GM18505 (cell line): ENCODE measurements around the gene ZNF319.

Experiments used
- ATAC-seq: cut with Tn5 transposase; IDR thresholded peaks from one replicate; pipeline ENCODE4 v1.9.1; 2021; ENCODE audit not compliant: unreplicated experiment
- POLR2A ChIP-seq: IDR thresholded peaks from 4 replicates; pipeline ENCODE4 v1.6.1; 2011; ENCODE audit warnings: borderline replicate concordance; ENCODE audit not compliant: insufficient read depth, insufficient read length; ENCODE audit errors: extremely low read depth

The ZNF319 gene

GRCh38 chr16:58042001-58042885 lies 41.8 kb upstream of the ZNF319 start:
- ATAC-seq = no peak
- no peak for TF ChIP-seq POLR2A

GRCh38 chr16:58041628-58041955 lies 41.1 kb upstream of the ZNF319 start:
- no peak for ATAC-seq
- no peak for TF ChIP-seq POLR2A

GRCh38 chr16:58040945-58041627 lies 40.6 kb upstream of the ZNF319 start:
- TF ChIP-seq POLR2A = no peak
- no peak for ATAC-seq

GRCh38 chr16:58040496-58040846 lies 40.0 kb upstream of the ZNF319 start:
- no peak for ATAC-seq

GRCh38 chr16:58039829-58040495 lies 39.5 kb upstream of the ZNF319 start:
- no peak for TF ChIP-seq POLR2A
- no peak for ATAC-seq

More at GRCh38 chr16:58040496-58040846, 40.0 kb upstream of the ZNF319 start:
- no peak for TF ChIP-seq POLR2A

- no peak for ATAC-seq
These were observed 37.8 kb upstream of the ZNF319 start for GRCh38 chr16:58038219-58038641.

GRCh38 chr16:58037365-58038057 lies 37.0 kb upstream of the ZNF319 start:
- no peak for TF ChIP-seq POLR2A
- no peak for ATAC-seq

More at GRCh38 chr16:58038219-58038641, 37.8 kb upstream of the ZNF319 start:
- no peak for TF ChIP-seq POLR2A

GRCh38 chr16:58036943-58037342 lies 36.5 kb upstream of the ZNF319 start:
- TF ChIP-seq POLR2A = no peak
- ATAC-seq = no peak

GRCh38 chr16:58035356-58036170 lies 35.1 kb upstream of the ZNF319 start:
- ATAC-seq = no peak
- no peak for TF ChIP-seq POLR2A

GRCh38 chr16:58034774-58035173 lies 34.3 kb upstream of the ZNF319 start:
- no peak for ATAC-seq
- TF ChIP-seq POLR2A = no peak

- no peak for ATAC-seq
- TF ChIP-seq POLR2A = no peak
These were observed 33.7 kb upstream of the ZNF319 start for GRCh38 chr16:58034128-58034685.

- ATAC-seq = no peak
- no peak for TF ChIP-seq POLR2A
These were observed 32.3 kb upstream of the ZNF319 start for GRCh38 chr16:58032710-58033293.
